ENCODE data around the gene INO80E. TPM values are rescaled to one million over a fixed set of nuclear protein-coding genes. Genes with fewer than 3 reads are reported as not detected.

The INO80E gene
- polyA plus RNA-seq, 1 experiment: 35.6 TPM

DNA sequence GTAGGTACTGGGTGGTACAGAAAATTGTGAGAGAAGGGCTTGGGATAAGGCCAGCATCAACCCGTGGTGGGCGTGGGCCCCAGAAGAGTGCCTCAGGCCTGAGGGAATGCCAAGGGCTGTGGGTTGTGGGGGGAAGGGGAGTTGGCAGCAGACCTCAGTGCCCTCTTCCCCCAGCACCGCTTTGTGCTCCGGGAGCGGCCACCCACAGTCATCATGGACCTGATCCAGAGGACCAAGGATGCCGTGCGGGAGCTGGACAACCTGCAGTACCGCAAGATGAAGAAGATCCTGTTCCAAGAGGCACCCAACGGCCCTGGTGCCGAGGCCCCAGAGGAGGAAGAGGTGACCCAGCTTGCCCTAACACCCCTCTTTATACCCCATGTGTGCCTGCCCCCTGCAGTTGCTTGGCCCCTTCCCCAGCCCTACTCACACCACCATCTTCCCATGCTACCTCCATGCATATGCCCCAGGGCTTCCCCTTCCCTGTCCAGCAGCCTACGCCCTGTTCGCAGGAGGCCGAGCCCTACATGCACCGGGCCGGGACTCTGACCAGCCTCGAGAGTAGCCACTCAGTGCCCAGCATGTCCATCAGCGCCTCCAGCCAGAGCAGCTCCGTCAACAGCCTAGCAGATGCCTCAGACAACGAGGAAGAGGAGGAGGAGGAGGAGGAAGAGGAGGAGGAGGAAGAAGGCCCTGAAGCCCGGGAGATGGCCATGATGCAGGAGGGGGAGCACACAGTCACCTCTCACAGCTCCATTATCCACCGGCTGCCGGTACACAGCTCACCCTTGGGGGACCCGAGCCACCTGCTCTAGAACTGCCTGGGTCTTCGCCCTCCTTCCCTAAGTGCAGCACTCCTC is 13.3 kb upstream of the INO80E start:
- POLR2A ChIA-PET: no interaction called here
- Histone ChIP-seq H3K27me3 (ENCODE audit: control insufficient read depth, insufficient read depth, low read length) (no peaks in the 10 kb centered on the region), H3K4me3 (ENCODE audit: low read depth, low read length) (no peak overlapping the region), H3K36me3 (ENCODE audit: control insufficient read depth, insufficient read depth, low read length) (peaks cover 74% of the 10 kb centered on the region)
- DNase-seq (ENCODE audit: low read depth): no peak
- TF ChIP-seq, protein P1, sequence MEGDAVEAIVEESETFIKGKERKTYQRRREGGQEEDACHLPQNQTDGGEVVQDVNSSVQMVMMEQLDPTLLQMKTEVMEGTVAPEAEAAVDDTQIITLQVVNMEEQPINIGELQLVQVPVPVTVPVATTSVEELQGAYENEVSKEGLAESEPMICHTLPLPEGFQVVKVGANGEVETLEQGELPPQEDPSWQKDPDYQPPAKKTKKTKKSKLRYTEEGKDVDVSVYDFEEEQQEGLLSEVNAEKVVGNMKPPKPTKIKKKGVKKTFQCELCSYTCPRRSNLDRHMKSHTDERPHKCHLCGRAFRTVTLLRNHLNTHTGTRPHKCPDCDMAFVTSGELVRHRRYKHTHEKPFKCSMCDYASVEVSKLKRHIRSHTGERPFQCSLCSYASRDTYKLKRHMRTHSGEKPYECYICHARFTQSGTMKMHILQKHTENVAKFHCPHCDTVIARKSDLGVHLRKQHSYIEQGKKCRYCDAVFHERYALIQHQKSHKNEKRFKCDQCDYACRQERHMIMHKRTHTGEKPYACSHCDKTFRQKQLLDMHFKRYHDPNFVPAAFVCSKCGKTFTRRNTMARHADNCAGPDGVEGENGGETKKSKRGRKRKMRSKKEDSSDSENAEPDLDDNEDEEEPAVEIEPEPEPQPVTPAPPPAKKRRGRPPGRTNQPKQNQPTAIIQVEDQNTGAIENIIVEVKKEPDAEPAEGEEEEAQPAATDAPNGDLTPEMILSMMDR (IDR thresholded peaks at IDR 0.05; ENCODE audit: insufficient read depth, low read depth, low read length): no peak
- CTCF ChIA-PET: no interaction called here

DNA sequence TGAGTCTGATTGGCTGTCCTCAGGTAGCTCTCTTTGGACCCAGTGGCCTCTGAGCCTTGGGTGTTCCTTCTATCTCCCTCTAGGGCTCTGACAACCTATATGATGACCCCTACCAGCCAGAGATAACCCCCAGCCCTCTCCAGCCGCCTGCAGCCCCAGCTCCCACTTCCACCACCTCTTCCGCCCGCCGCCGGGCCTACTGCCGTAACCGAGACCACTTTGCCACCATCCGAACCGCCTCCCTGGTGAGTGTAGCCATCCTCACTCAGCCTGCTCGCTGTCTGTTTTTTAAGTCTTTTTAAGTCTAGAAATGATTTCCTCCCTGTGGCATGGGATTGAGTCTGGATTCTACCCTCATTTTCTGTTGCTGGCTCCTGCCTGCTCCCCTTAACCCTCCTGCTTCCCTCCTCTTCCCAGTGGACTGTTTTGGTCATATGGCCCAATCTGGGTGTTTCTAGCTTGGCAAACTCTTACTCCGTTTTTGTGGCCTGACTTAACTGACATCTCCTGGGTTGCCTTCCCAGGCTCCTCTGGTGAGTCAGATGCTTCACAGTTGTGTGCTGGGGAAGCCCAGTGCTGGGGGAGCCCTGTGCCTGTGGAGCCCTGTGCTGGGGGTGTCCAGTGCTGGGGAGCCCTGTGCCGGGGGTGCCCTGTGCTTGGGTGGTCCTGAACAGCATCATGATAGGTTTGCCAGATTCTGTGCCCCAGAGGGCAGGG is 12.5 kb upstream of the INO80E start:
- no peak for DNase-seq (ENCODE audit: low read depth)
- no peaks in the 10 kb centered on the region for H3K27me3 ChIP-seq (ENCODE audit: control insufficient read depth, insufficient read depth, low read length)
- ChIA-PET CTCF (no interaction called here), POLR2A (no interaction called here)
- TF ChIP-seq, protein P1 (IDR thresholded peaks at IDR 0.05; ENCODE audit: insufficient read depth, low read depth, low read length): no peak
- H3K4me3 ChIP-seq (ENCODE audit: low read depth, low read length): no peak overlapping the region
- H3K36me3 ChIP-seq (ENCODE audit: control insufficient read depth, insufficient read depth, low read length): peaks cover 74% of the 10 kb centered on the region

DNA sequence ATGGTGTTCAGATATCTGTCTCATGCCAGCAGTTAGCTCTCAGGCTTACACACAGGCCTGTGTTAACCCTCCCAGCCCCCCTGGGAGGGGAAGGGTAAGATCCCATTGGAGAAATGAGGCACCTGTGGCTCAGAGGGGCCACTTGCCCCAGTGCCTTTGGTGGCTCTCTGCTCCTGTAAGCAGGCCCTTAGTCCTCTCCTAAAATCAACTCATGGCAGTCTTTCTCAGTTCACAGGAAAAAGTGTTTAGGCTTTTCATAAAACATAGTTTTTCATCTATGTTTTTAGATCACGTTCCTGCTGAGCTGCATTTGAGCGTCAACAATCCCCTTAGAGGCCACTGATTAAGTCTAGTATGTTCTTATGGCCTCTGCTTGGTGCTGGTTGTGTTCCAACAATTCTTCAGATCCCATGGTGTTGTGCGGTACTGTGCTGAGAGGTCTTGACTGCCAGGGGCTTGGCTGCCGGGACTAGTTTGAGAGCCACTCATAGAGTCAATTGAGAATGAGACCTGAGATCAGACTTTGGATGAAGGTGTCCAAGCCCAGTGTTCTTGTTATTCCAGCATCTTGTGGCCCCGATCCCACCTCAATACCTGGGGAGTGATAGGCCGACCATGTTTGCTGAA is 11.8 kb upstream of the INO80E start:
- Histone ChIP-seq H3K27me3 (ENCODE audit: control insufficient read depth, insufficient read depth, low read length) (no peaks in the 10 kb centered on the region), H3K36me3 (ENCODE audit: control insufficient read depth, insufficient read depth, low read length) (peaks cover 73% of the 10 kb centered on the region), H3K4me3 (ENCODE audit: low read depth, low read length) (no peak overlapping the region)
- POLR2A ChIA-PET: no interaction called here
- no peak for DNase-seq (ENCODE audit: low read depth)
- TF ChIP-seq, protein P1 (IDR thresholded peaks at IDR 0.05; ENCODE audit: insufficient read depth, low read depth, low read length): no peak
- CTCF ChIA-PET: no interaction called here

DNA sequence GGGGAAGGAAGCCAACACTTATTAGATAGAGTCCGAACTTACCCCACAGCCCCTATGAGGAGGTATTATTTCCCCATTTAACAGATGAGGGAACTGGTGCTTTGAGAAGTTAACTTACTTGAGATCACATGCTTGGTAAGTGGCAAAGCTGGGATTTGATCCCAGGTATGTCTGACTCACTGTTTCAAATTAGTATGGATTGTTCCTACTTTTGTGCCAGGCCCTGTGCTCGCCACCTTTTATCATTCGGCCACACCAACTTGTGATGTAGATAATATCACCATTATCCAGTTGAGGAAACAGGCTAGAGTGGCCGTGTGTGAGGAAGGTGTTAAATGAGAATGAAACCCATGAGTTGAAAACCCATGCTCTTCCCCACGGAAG is 11.3 kb upstream of the INO80E start:
- POLR2A ChIA-PET: no interaction called here
- Histone ChIP-seq H3K36me3 (ENCODE audit: control insufficient read depth, insufficient read depth, low read length) (peaks cover 73% of the 10 kb centered on the region), H3K4me3 (ENCODE audit: low read depth, low read length) (no peak overlapping the region), H3K27me3 (ENCODE audit: control insufficient read depth, insufficient read depth, low read length) (no peaks in the 10 kb centered on the region)
- TF ChIP-seq, protein P1 (IDR thresholded peaks at IDR 0.05; ENCODE audit: insufficient read depth, low read depth, low read length): no peak
- DNase-seq (ENCODE audit: low read depth): no peak
- CTCF ChIA-PET: no interaction called here

DNA sequence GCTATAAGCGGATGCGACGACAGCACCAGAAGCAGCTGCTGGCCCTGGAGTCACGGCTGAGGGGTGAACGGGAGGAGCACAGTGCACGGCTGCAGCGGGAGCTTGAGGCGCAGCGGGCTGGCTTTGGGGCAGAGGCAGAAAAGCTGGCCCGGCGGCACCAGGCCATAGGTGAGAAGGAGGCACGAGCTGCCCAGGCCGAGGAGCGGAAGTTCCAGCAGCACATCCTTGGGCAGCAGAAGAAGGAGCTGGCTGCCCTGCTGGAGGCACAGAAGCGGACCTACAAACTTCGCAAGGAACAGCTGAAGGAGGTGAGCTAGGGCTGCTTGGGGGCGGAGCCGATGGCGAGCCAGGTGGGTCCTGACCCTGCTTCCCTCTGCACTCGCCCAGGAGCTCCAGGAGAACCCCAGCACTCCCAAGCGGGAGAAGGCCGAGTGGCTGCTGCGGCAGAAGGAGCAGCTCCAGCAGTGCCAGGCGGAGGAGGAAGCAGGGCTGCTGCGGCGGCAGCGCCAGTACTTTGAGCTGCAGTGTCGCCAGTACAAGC is 10.7 kb upstream of the INO80E start:
- Histone ChIP-seq H3K36me3 (ENCODE audit: control insufficient read depth, insufficient read depth, low read length) (peaks cover 68% of the 10 kb centered on the region), H3K27me3 (ENCODE audit: control insufficient read depth, insufficient read depth, low read length) (no peaks in the 10 kb centered on the region), H3K4me3 (ENCODE audit: low read depth, low read length) (no peak overlapping the region)
- no peak for DNase-seq (ENCODE audit: low read depth)
- ChIA-PET CTCF (interaction anchor here (0.9 kb wide), 1 partner anchor 19 kb away, joined by 3 read pairs; no protein-coding TSS in a partner anchor), POLR2A (no interaction called here)
- TF ChIP-seq, protein P1 (IDR thresholded peaks at IDR 0.05; ENCODE audit: insufficient read depth, low read depth, low read length): no peak
